HCT116 (cell line): ENCODE data around the gene ACSS1. TPM values are rescaled to one million over a fixed set of nuclear protein-coding genes. Genes with fewer than 3 reads are reported as not detected.

ENCODE experiments used
- ATAC-seq: fragments of 200-7000 bp; cut with Tn5 transposase; 2 replicates; pipeline ENCODE4 v1.9.1; 2020; ENCODE audit warnings: mild to moderate bottlenecking, moderate library complexity
- BruUV-seq: library from RNA; stranded (reverse); fragments of 400-500 nt; replicated peaks from 2 replicates; lab custom pipeline; 2021; lab: Mats Ljungman, UMichigan
- CTCF ChIA-PET: fragments of 300-600 bp; sonication (Branson Sonifier 250); formaldehyde crosslinking; loops from one replicate; lab custom pipeline; 2021; ENCODE audit warnings: antibody characterized with exemption; lab: Charles Lee
- POLR2A ChIA-PET: fragments of 300-600, 350-600 bp; sonication (Branson Sonifier 250); formaldehyde crosslinking; loops from one replicate; lab custom pipeline; 2021; ENCODE audit warnings: antibody characterized with exemption; lab: Charles Lee
- RAD21 ChIA-PET, 2 experiments: fragments of 300-600 bp; sonication (Branson Sonifier 250); formaldehyde crosslinking; loops; one replicate each; lab custom pipeline; 2023; ENCODE audit warnings: low total read pairs in 2 of 2; ENCODE audit not compliant: uncharacterized antibody in 2 of 2, unreplicated experiment in 2 of 2, low non-redundant PET in 1 of 2; lab: Charles Lee
- DNase-seq: peaks from one replicate; pipeline ENCODE4 v3.0.0-alpha.2; 2010; ENCODE audit warnings: low read depth, low spot score
- H2AFZ ChIP-seq: fragments of 200-600 bp; shearing (Covaris generic), sonication (generic); 2 replicates; pipeline ENCODE4 v1.6.1; 2017; ENCODE audit warnings: low read depth, mixed run types, mixed read lengths, antibody characterized with exemption, low read length; ENCODE audit not compliant: poor library complexity, severe bottlenecking
- H3K27ac ChIP-seq: 2 replicates; pipeline ENCODE4 v1.5.1; 2012; ENCODE audit warnings: low read depth, low read length
- H3K27me3 ChIP-seq: fragments of 200-600 bp; sonication (generic); 2 replicates; pipeline ENCODE4 v1.6.1; 2016; ENCODE audit warnings: mixed run types, low read length, mixed read lengths; ENCODE audit not compliant: insufficient read depth
- H3K36me3 ChIP-seq, 2 experiments: fragments of 200-500 bp in 1 of 2; fragments of 200-600 bp in 1 of 2; sonication (Bioruptor generic) in 1 of 2; sonication (generic) in 1 of 2; 2 replicates each; pipeline versions ENCODE4 v1.5.1 to v1.6.1; 2014 to 2016; ENCODE audit warnings: low read length in 2 of 2, inconsistent platforms in 1 of 2, mixed read lengths in 1 of 2, mixed run types in 1 of 2; ENCODE audit not compliant: insufficient read depth in 2 of 2, control insufficient read depth in 1 of 2
- H3K4me1 ChIP-seq, 2 experiments: fragments of 200-600 bp in 1 of 2; sonication (generic) in 1 of 2; 2 replicates each; pipeline versions ENCODE4 v1.5.1 to v1.6.1; 2012 to 2017; ENCODE audit warnings: low read length in 2 of 2, inconsistent platforms in 1 of 2, mild to moderate bottlenecking in 1 of 2, mixed read lengths in 1 of 2, mixed run types in 1 of 2, moderate library complexity in 1 of 2; ENCODE audit not compliant: insufficient read depth in 2 of 2, control insufficient read depth in 1 of 2
- H3K4me2 ChIP-seq: fragments of 200-600 bp; sonication (generic); 2 replicates; pipeline ENCODE4 v1.6.1; 2017; ENCODE audit warnings: mixed run types, low read length, mixed read lengths
- H3K4me3 ChIP-seq, 2 experiments: fragments of 200-600 bp in 1 of 2; sonication (generic) in 1 of 2; replicated peaks in 1 of 2; 2 replicates each; pipeline ENCODE4 v1.5.1; 2011 to 2016; ENCODE audit warnings: low read length in 2 of 2, control low read depth in 1 of 2, low read depth in 1 of 2, mild to moderate bottlenecking in 1 of 2, mixed read lengths in 1 of 2, mixed run types in 1 of 2
- H3K79me2 ChIP-seq: fragments of 200-600 bp; sonication (generic); 2 replicates; pipeline ENCODE4 v1.6.1; 2017; ENCODE audit warnings: mild to moderate bottlenecking, mixed run types, low read length, moderate library complexity, mixed read lengths; ENCODE audit not compliant: insufficient read depth
- H3K9ac ChIP-seq: fragments of 200-600 bp; sonication (generic); 2 replicates; pipeline ENCODE4 v1.6.1; 2016; ENCODE audit warnings: low read length, mixed read lengths
- H3K9me2 ChIP-seq: fragments of 200-600 bp; sonication (generic), shearing (Covaris generic); 2 replicates; pipeline ENCODE4 v1.6.1; 2017; ENCODE audit warnings: mixed run types, mild to moderate bottlenecking, moderate library complexity; ENCODE audit not compliant: insufficient read depth
- H3K9me3 ChIP-seq, 2 experiments: fragments of 200-500 bp in 1 of 2; fragments of 200-600 bp in 1 of 2; sonication (Bioruptor generic) in 1 of 2; sonication (generic) in 1 of 2; 2 replicates each; pipeline ENCODE4 v1.6.1; 2014 to 2017; ENCODE audit warnings: low read length in 2 of 2, mixed read lengths in 2 of 2, inconsistent platforms in 1 of 2, low read depth in 1 of 2, mild to moderate bottlenecking in 1 of 2, mixed run types in 1 of 2, moderate library complexity in 1 of 2; ENCODE audit not compliant: control insufficient read depth in 1 of 2, insufficient read depth in 1 of 2
- H4K20me1 ChIP-seq: fragments of 200-600 bp; sonication (generic), shearing (Covaris generic); 2 replicates; pipeline ENCODE4 v1.6.1; 2017; ENCODE audit warnings: mixed run types, mild to moderate bottlenecking, moderate library complexity; ENCODE audit not compliant: insufficient read depth
- EGR1 ChIP-seq: IDR thresholded peaks from 2 replicates; pipeline ENCODE4 v1.6.1; 2012; ENCODE audit warnings: low read depth
- EZH2 ChIP-seq: fragments of 200-600 bp; sonication (generic); IDR thresholded peaks from 2 replicates; pipeline ENCODE4 v1.6.1; 2017; ENCODE audit warnings: antibody characterized with exemption, mixed run types
- EZH2phosphoT487 ChIP-seq: fragments of 200-600 bp; IDR thresholded peaks from 2 replicates; pipeline ENCODE4 v1.6.1; 2018; ENCODE audit warnings: antibody characterized with exemption, borderline replicate concordance
- FOSL1 ChIP-seq: IDR thresholded peaks from 2 replicates; pipeline ENCODE4 v1.6.1; 2012; ENCODE audit warnings: low read depth
- JUND ChIP-seq: IDR thresholded peaks from 2 replicates; pipeline ENCODE4 v1.6.1; 2012
- POLR2A ChIP-seq: IDR thresholded peaks from 2 replicates; pipeline ENCODE4 v1.7.0; 2011; ENCODE audit warnings: borderline replicate concordance; ENCODE audit not compliant: insufficient read depth, insufficient read length; ENCODE audit errors: extremely low read depth
- POLR2AphosphoS5 ChIP-seq: IDR thresholded peaks from 2 replicates; pipeline ENCODE4 v1.6.1; 2011; ENCODE audit warnings: mild to moderate bottlenecking, low read depth, low read length, moderate library complexity
- RAD21 ChIP-seq: IDR thresholded peaks from 2 replicates; pipeline ENCODE4 v1.6.1; 2012; ENCODE audit warnings: low read depth, mild to moderate bottlenecking
- SIN3A ChIP-seq: IDR thresholded peaks from 2 replicates; pipeline ENCODE4 v1.6.1; 2012; ENCODE audit warnings: low read depth
- SP1 ChIP-seq: IDR thresholded peaks from 2 replicates; pipeline ENCODE4 v1.6.1; 2012; ENCODE audit warnings: low read depth
- SRF ChIP-seq: IDR thresholded peaks from 2 replicates; pipeline ENCODE4 v1.6.1; 2012; ENCODE audit warnings: low read depth
- TCF7L2 ChIP-seq: IDR thresholded peaks from 2 replicates; pipeline ENCODE4 v1.7.0; 2011; ENCODE audit warnings: borderline replicate concordance, inconsistent platforms; ENCODE audit not compliant: insufficient read depth, insufficient read length; ENCODE audit errors: extremely low read depth
- ZFX ChIP-seq: fragments of 450-650 bp; IDR thresholded peaks from 2 replicates; pipeline ENCODE4 v1.6.1; 2017
- intact Hi-C: fragments of 100-400 bp; cut with micrococcal nuclease; formaldehyde crosslinking; loops from 2 replicates; pipeline ENCODE4 v1.10.0; 2022
- total RNA-seq: library from RNA; stranded (reverse); gene quantifications from one replicate; pipeline ENCODE4 v1.2.1, GENCODE V29; 2021; ENCODE audit not compliant: unreplicated experiment
- TF ChIP-seq, protein P1 (sequence below), 3 experiments: fragments of 200-600 bp in 1 of 3; sonication (generic) in 1 of 3; IDR thresholded peaks in 2 of 3; conservative IDR thresholded peaks in 1 of 3; 2 replicates each; pipeline ENCODE4 v1.5.1; 2012 to 2017; ENCODE audit warnings: low read depth in 2 of 3, low read length in 2 of 3, antibody characterized with exemption in 1 of 3, borderline replicate concordance in 1 of 3, control low read depth in 1 of 3, mild to moderate bottlenecking in 1 of 3, mixed read lengths in 1 of 3, mixed run types in 1 of 3, moderate library complexity in 1 of 3; ENCODE audit not compliant: insufficient read depth in 1 of 3

The ACSS1 gene
- total RNA-seq, 1 experiment from 2014 or later: 0.27 TPM

- no peak overlapping the region for H3K4me2 ChIP-seq
- peaks cover 55% of the 10 kb centered on the region for H3K27me3 ChIP-seq
- POLR2A ChIA-PET: no interaction called here
- H3K4me3 ChIP-seq: no peak overlapping the region
- H4K20me1 ChIP-seq: no peaks in the 10 kb centered on the region; the same call in 1 of the 2 replicates
- no peak overlapping the region for H3K9ac ChIP-seq
- no peak for ATAC-seq
- H3K79me2 ChIP-seq: no peaks in the 10 kb centered on the region
- DNase-seq: no peak
- no peaks in the 10 kb centered on the region for H3K36me3 ChIP-seq
- BruUV-seq: no TSS peak
- no peaks in the 10 kb centered on the region for H3K9me2 ChIP-seq
- intact Hi-C loops: no loop called here
- H2AFZ ChIP-seq: no peak overlapping the region
- no peak overlapping the region for H3K27ac ChIP-seq
- CTCF ChIA-PET: interaction anchor here (1.0 kb wide), 1 partner anchor 79 kb away, joined by 3 read pairs; no protein-coding TSS in a partner anchor
- TF ChIP-seq SP1 (no peak), EZH2phosphoT487 (no peak), POLR2AphosphoS5 (no peak), RAD21 (no peak), EGR1 (no peak), POLR2A (no peak), ZFX (no peak), SRF (no peak), EZH2 (no peak), FOSL1 (no peak), JUND (no peak), TCF7L2 (no peak), SIN3A (no peak)
- TF ChIP-seq, protein P1, sequence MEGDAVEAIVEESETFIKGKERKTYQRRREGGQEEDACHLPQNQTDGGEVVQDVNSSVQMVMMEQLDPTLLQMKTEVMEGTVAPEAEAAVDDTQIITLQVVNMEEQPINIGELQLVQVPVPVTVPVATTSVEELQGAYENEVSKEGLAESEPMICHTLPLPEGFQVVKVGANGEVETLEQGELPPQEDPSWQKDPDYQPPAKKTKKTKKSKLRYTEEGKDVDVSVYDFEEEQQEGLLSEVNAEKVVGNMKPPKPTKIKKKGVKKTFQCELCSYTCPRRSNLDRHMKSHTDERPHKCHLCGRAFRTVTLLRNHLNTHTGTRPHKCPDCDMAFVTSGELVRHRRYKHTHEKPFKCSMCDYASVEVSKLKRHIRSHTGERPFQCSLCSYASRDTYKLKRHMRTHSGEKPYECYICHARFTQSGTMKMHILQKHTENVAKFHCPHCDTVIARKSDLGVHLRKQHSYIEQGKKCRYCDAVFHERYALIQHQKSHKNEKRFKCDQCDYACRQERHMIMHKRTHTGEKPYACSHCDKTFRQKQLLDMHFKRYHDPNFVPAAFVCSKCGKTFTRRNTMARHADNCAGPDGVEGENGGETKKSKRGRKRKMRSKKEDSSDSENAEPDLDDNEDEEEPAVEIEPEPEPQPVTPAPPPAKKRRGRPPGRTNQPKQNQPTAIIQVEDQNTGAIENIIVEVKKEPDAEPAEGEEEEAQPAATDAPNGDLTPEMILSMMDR (IDR thresholded peaks at IDR 0.05 in 2 of 3, conservative IDR thresholded peaks at IDR 0.05 in 1 of 3; ENCODE audit: borderline replicate concordance in 1 of 3, insufficient read depth in 1 of 3, low read depth in 2 of 3, low read length in 2 of 3): no peak
- RAD21 ChIA-PET: no interaction called here
- H3K4me1 ChIP-seq: peaks cover 17 to 22% of the 10 kb centered on the region in 2 experiments
- H3K9me3 ChIP-seq: no peaks in the 10 kb centered on the region
Measured at GRCh38 chr20:25072226-25072811, 14.4 kb upstream of the ACSS1 start.
